Suprapubic skin (tissue), 4 donors: ENCODE measurements around the gene NOVA2.

Source experiments
- CTCF ChIP-seq, 2 donors: fragments of 200-600 bp in 1 of 2; fragments of 450-650 bp in 1 of 2; sonication (generic) in 1 of 2; IDR thresholded peaks; one replicate each; pipeline ENCODE4 v1.5.1; 2016 to 2019; ENCODE audit warnings: antibody characterized with exemption in 2 of 2, mild to moderate bottlenecking in 1 of 2, moderate library complexity in 1 of 2
- EP300 ChIP-seq: sonication (generic); formaldehyde crosslinking; IDR thresholded peaks from one replicate; pipeline ENCODE4 v1.6.1; 2017; ENCODE audit warnings: antibody characterized with exemption
- POLR2A ChIP-seq, 2 donors: fragments of 450-650 bp; IDR thresholded peaks; one replicate each; pipeline ENCODE4 v1.6.1; 2017; ENCODE audit warnings: antibody characterized with exemption in 2 of 2, mild to moderate bottlenecking in 2 of 2, moderate library complexity in 2 of 2
- POLR2AphosphoS5 ChIP-seq, 3 donors: sonication (generic); formaldehyde crosslinking; IDR thresholded peaks; one replicate each; pipeline ENCODE4 v1.6.1; 2017; ENCODE audit warnings: antibody characterized with exemption in 3 of 3

DNA sequence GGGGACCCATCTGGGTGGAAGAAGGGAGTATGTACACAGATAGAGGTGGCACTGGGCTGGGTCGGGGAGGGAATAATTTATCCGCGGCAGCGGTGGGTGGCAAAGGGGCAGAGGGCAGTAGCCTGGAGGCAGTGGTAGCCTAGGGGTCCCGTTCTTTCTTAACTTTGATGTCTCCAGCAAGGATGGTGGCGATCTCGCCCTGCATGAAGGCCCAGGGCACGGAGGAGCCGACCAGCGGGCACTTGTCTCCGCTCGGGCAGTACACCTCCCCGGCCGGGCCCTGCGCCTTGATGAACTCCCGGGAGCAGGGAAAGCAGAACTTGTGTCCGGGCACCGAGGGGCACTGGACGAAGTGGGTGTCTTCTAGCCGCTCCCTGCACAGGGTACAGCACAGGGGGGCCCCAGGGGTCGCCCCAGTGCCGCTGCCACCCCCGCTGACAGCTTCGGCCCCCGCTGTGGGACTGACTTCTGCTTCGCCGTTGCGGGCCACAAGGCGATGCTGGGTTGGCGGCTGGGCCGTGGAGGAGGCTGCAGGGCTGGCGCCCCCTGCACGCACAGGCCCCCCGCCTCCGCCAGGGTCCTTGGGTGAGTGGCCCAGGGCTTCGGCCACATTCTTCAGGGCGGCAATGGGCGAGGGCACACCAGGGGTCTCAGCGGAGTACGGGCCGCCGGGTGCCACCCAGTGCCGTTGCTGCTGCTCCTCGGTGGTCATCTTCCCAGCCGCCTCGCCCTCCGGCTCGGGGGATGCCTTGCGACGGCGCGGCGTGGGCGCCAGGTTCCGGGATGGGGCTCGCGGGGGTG lies 89.6 kb downstream of the NOVA2 start:
- no peak for TF ChIP-seq POLR2AphosphoS5 (IDR thresholded peaks at IDR 0.05)
- no peak for TF ChIP-seq POLR2A (IDR thresholded peaks at IDR 0.05)
- no peak for TF ChIP-seq CTCF (IDR thresholded peaks at IDR 0.05)
- TF ChIP-seq EP300 = no peak
